Measurements from ENCODE around the gene LRRC8A.

Gene LRRC8A

DNA sequence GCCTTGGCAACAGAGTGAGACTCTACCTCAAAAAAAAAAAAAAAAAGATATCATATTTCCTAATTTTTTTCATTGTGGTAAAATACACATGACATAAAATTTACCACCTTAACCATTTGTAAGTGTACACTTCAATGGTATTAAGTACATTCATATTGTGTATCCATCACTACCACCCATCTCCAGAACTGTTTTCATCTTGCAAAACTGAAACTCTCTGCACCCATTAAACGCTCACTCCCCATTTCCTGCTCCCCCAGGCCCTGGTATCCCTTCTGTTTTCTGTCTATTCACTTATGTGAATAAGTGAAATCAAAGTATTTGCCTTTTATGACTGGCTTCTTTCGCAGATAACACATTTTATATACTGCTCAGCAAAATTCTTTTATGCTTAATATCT lies 12.8 kb downstream of the LRRC8A start:
- CTCF ChIA-PET, result interaction anchor here (0.7 to 1.9 kb wide), 2 partner anchors 11 to 33 kb away, joined by 3 to 9 read pairs; no protein-coding TSS in a partner anchor

DNA sequence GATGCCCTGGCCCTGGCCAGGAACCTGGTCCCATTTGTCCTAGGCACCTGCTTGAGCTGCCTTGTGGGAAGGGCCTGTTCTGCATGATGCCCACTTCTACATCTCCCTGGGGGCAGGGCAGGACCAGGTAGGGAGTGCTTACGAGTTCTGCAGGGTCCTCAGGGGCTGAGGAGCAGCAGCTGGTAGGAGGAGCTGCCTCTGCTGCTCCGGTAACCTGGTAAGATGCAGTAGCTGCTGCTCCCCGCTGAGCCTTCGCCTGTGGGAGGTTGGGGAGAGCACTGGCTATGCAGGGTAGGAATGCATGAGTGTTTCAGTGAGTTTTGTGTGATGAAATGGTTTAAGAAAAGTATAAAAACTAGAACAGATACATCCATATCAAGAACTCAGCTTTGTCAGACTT lies 13.6 kb downstream of the LRRC8A start:
- no peaks in the 10 kb centered on the region for H3K9me3 ChIP-seq (ENCODE audit: control insufficient read depth, insufficient read depth, low read depth, low read length)
- peaks cover 0 to 54% of the 10 kb centered on the region in 2 experiments; a peak in 2 of 3 replicates for H3K36me3 ChIP-seq (ENCODE audit: control insufficient read depth in 2 of 2, insufficient read depth in 1 of 2, low read length in 2 of 2)
- ChIA-PET POLR2A (no interaction called here), CTCF (interaction anchor here (0.7 to 1.0 kb wide), 3 partner anchors 10 to 32 kb away, joined by 3 read pairs; no protein-coding TSS in a partner anchor)
- no peaks in the 10 kb centered on the region for H3K4me1 ChIP-seq (ENCODE audit: control insufficient read depth, insufficient read depth, low read length)
- H3K4me3 ChIP-seq (ENCODE audit: low read depth, low read length), result no peak overlapping the region
- H3K27ac ChIP-seq (ENCODE audit: extremely low read depth, low read depth, low read length), result no peak overlapping the region
- TF ChIP-seq SCRT2 (tag by site-specific recombination; IDR thresholded peaks at IDR 0.05) (0 out of 2 replicates have a peak, but pooled peaks have one; percentile 12), OSR2 (tag by site-specific recombination; IDR thresholded peaks at IDR 0.05) (peak; percentile 98), ZNF600 (tag by site-specific recombination; IDR thresholded peaks at IDR 0.05) (peak; percentile 86), ZNF394 (tag by site-specific recombination; IDR thresholded peaks at IDR 0.05; ENCODE audit: borderline replicate concordance) (peak; percentile 91), ZIC2 (tag by site-specific recombination; IDR thresholded peaks at IDR 0.05) (peak; percentile 78), ZNF211 (tag by site-specific recombination; IDR thresholded peaks at IDR 0.05; ENCODE audit: low read depth) (no peak), ZNF138 (tag by site-specific recombination; IDR thresholded peaks at IDR 0.05; ENCODE audit: borderline replicate concordance) (no peak), IKZF3 (tag by site-specific recombination; IDR thresholded peaks at IDR 0.05) (no peak), ZFHX2 (tag by site-specific recombination; conservative IDR thresholded peaks at IDR 0.05) (0 out of 2 replicates have a peak, but pooled peaks have one; percentile 29), ZNF311 (tag by site-specific recombination; IDR thresholded peaks at IDR 0.05; ENCODE audit: borderline replicate concordance) (no peak), ZNF544 (tag by site-specific recombination; IDR thresholded peaks at IDR 0.05) (no peak), ZNF335 (tag by site-specific recombination; conservative IDR thresholded peaks at IDR 0.05) (peak; percentile 40; the same call in 1 of the 2 replicates)
- TF ChIP-seq, protein P1, sequence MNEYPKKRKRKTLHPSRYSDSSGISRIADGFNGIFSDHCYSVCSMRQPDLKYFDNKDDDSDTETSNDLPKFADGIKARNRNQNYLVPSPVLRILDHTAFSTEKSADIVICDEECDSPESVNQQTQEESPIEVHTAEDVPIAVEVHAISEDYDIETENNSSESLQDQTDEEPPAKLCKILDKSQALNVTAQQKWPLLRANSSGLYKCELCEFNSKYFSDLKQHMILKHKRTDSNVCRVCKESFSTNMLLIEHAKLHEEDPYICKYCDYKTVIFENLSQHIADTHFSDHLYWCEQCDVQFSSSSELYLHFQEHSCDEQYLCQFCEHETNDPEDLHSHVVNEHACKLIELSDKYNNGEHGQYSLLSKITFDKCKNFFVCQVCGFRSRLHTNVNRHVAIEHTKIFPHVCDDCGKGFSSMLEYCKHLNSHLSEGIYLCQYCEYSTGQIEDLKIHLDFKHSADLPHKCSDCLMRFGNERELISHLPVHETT (tag by site-specific recombination; IDR thresholded peaks at IDR 0.05), result no peak
- TF ChIP-seq, protein P2, sequence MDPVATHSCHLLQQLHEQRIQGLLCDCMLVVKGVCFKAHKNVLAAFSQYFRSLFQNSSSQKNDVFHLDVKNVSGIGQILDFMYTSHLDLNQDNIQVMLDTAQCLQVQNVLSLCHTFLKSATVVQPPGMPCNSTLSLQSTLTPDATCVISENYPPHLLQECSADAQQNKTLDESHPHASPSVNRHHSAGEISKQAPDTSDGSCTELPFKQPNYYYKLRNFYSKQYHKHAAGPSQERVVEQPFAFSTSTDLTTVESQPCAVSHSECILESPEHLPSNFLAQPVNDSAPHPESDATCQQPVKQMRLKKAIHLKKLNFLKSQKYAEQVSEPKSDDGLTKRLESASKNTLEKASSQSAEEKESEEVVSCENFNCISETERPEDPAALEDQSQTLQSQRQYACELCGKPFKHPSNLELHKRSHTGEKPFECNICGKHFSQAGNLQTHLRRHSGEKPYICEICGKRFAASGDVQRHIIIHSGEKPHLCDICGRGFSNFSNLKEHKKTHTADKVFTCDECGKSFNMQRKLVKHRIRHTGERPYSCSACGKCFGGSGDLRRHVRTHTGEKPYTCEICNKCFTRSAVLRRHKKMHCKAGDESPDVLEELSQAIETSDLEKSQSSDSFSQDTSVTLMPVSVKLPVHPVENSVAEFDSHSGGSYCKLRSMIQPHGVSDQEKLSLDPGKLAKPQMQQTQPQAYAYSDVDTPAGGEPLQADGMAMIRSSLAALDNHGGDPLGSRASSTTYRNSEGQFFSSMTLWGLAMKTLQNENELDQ (tag by site-specific recombination; IDR thresholded peaks at IDR 0.05; ENCODE audit: low read depth), result no peak
- TF ChIP-seq, protein P3, sequence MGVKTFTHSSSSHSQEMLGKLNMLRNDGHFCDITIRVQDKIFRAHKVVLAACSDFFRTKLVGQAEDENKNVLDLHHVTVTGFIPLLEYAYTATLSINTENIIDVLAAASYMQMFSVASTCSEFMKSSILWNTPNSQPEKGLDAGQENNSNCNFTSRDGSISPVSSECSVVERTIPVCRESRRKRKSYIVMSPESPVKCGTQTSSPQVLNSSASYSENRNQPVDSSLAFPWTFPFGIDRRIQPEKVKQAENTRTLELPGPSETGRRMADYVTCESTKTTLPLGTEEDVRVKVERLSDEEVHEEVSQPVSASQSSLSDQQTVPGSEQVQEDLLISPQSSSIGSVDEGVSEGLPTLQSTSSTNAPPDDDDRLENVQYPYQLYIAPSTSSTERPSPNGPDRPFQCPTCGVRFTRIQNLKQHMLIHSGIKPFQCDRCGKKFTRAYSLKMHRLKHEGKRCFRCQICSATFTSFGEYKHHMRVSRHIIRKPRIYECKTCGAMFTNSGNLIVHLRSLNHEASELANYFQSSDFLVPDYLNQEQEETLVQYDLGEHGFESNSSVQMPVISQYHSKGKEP (tag by site-specific recombination; IDR thresholded peaks at IDR 0.05), result peak; percentile 50; the same call in 1 of the 2 replicates

More for the DNA sequence above, 12.8 kb downstream of the LRRC8A start:
- Histone ChIP-seq H3K4me1 (ENCODE audit: control insufficient read depth, insufficient read depth, low read length) (no peaks in the 10 kb centered on the region), H3K9me3 (ENCODE audit: control insufficient read depth, insufficient read depth, low read depth, low read length) (no peaks in the 10 kb centered on the region), H3K36me3 (ENCODE audit: control insufficient read depth in 2 of 2, insufficient read depth in 1 of 2, low read length in 2 of 2) (peaks cover 0 to 61% of the 10 kb centered on the region in 2 experiments; a peak in 2 of 3 replicates), H3K4me3 (ENCODE audit: low read depth, low read length) (no peak overlapping the region), H3K27ac (ENCODE audit: extremely low read depth, low read depth, low read length) (no peak overlapping the region)
- TF ChIP-seq ZNF23 (tag by site-specific recombination; IDR thresholded peaks at IDR 0.05; ENCODE audit: borderline replicate concordance), result no peak
- TF ChIP-seq ZNF529 (tag by site-specific recombination; IDR thresholded peaks at IDR 0.05; ENCODE audit: insufficient replicate concordance), result no peak
- TF ChIP-seq ZNF24 (tag by site-specific recombination; IDR thresholded peaks at IDR 0.05), result no peak
- no peak for TF ChIP-seq ZFP41 (tag by site-specific recombination; IDR thresholded peaks at IDR 0.05; ENCODE audit: borderline replicate concordance)
- TF ChIP-seq ZNF274 (IDR thresholded peaks at IDR 0.05; ENCODE audit: low read length), result no peak
- no peak for TF ChIP-seq ZNF274 (tag by site-specific recombination; IDR thresholded peaks at IDR 0.05; ENCODE audit: borderline replicate concordance)
- TF ChIP-seq, protein P4, sequence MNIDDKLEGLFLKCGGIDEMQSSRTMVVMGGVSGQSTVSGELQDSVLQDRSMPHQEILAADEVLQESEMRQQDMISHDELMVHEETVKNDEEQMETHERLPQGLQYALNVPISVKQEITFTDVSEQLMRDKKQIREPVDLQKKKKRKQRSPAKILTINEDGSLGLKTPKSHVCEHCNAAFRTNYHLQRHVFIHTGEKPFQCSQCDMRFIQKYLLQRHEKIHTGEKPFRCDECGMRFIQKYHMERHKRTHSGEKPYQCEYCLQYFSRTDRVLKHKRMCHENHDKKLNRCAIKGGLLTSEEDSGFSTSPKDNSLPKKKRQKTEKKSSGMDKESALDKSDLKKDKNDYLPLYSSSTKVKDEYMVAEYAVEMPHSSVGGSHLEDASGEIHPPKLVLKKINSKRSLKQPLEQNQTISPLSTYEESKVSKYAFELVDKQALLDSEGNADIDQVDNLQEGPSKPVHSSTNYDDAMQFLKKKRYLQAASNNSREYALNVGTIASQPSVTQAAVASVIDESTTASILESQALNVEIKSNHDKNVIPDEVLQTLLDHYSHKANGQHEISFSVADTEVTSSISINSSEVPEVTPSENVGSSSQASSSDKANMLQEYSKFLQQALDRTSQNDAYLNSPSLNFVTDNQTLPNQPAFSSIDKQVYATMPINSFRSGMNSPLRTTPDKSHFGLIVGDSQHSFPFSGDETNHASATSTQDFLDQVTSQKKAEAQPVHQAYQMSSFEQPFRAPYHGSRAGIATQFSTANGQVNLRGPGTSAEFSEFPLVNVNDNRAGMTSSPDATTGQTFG (tag by site-specific recombination; IDR thresholded peaks at IDR 0.05; ENCODE audit: borderline replicate concordance), result no peak
- TF ChIP-seq ZNF157 (tag by site-specific recombination; IDR thresholded peaks at IDR 0.05), result no peak
- TF ChIP-seq ZEB2 (tag by site-specific recombination; IDR thresholded peaks at IDR 0.05), result no peak
- TF ChIP-seq ZNF792 (tag by site-specific recombination; IDR thresholded peaks at IDR 0.05), result no peak
- TF ChIP-seq, protein P5, sequence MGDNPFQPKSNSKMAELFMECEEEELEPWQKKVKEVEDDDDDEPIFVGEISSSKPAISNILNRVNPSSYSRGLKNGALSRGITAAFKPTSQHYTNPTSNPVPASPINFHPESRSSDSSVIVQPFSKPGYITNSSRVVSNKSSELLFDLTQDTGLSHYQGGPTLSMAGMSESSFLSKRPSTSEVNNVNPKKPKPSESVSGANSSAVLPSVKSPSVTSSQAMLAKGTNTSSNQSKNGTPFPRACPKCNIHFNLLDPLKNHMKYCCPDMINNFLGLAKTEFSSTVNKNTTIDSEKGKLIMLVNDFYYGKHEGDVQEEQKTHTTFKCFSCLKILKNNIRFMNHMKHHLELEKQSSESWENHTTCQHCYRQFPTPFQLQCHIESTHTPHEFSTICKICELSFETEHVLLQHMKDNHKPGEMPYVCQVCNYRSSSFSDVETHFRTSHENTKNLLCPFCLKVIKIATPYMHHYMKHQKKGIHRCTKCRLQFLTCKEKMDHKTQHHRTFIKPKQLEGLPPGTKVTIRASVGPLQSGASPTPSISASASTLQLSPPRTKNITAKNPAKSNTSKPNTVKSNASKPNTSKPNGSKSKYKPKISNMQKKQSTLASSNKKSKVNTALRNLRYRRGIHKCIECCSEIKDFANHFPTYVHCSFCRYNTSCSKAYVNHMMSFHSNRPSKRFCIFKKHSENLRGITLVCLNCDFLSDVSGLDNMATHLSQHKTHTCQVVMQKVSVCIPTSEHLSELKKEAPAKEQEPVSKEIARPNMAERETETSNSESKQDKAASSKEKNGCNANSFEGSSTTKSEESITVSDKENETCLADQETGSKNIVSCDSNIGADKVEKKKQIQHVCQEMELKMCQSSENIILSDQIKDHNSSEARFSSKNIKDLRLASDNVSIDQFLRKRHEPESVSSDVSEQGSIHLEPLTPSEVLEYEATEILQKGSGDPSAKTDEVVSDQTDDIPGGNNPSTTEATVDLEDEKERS (tag by site-specific recombination; IDR thresholded peaks at IDR 0.05), result no peak
- no peak for TF ChIP-seq ZFP37 (tag by site-specific recombination; IDR thresholded peaks at IDR 0.05)
- no peak for TF ChIP-seq YY2 (tag by site-specific recombination; IDR thresholded peaks at IDR 0.05)
- no peak for TF ChIP-seq ZNF843 (tag by site-specific recombination; IDR thresholded peaks at IDR 0.05)
- POLR2A ChIA-PET, result interaction anchor here (0.6 kb wide), 1 partner anchor 252 kb away, joined by 3 read pairs; no protein-coding TSS in a partner anchor

Data from HEK293 (cell line).